HepG2 (cell line): ENCODE measurements around the gene HCRT. TPM values are rescaled to one million over a fixed set of nuclear protein-coding genes. Genes with fewer than 3 reads are reported as not detected.

Experiments used
- BRF2 ChIP-seq: sonication (generic); formaldehyde crosslinking; IDR thresholded peaks from 2 replicates; pipeline ENCODE4 v1.8.1; 2022; ENCODE audit warnings: mild to moderate bottlenecking, missing genetic modification reagents
- ETV6 ChIP-seq: sonication (generic); formaldehyde crosslinking; conservative IDR thresholded peaks from 2 replicates; pipeline ENCODE4 v1.4.0; 2020; ENCODE audit warnings: missing genetic modification reagents
- GZF1 ChIP-seq: sonication (generic); formaldehyde crosslinking; IDR thresholded peaks from 2 replicates; pipeline ENCODE4 v1.5.1; 2020; ENCODE audit warnings: mild to moderate bottlenecking, missing genetic modification reagents
- HINFP ChIP-seq: sonication (generic); formaldehyde crosslinking; IDR thresholded peaks from 2 replicates; pipeline ENCODE4 v1.4.0; 2020; ENCODE audit warnings: low read depth, mild to moderate bottlenecking, missing genetic modification reagents
- NR2C2 ChIP-seq: sonication (generic); formaldehyde crosslinking; IDR thresholded peaks from 2 replicates; pipeline ENCODE4 v1.4.0; 2020; ENCODE audit warnings: missing genetic modification reagents, mild to moderate bottlenecking, moderate library complexity, borderline replicate concordance
- RAD21 ChIP-seq: fragments of 450-650 bp; formaldehyde crosslinking; IDR thresholded peaks from 2 replicates; pipeline ENCODE4 v1.5.0; 2020; ENCODE audit warnings: mild to moderate bottlenecking
- RFXAP ChIP-seq: sonication (generic); formaldehyde crosslinking; IDR thresholded peaks from 2 replicates; pipeline ENCODE4 v1.4.0; 2020; ENCODE audit warnings: missing genetic modification reagents, borderline replicate concordance
- SOX13 ChIP-seq, 3 experiments: fragments of 450-650 bp in 1 of 3; sonication (generic) in 1 of 3; formaldehyde crosslinking in 1 of 3; IDR thresholded peaks in 2 of 3; conservative IDR thresholded peaks in 1 of 3; 2 replicates each; pipeline versions ENCODE4 v1.5.0 to v1.6.1; 2016 to 2020; ENCODE audit warnings: antibody characterized with exemption in 1 of 3, mild to moderate bottlenecking in 1 of 3, missing compliant biosample characterization in 1 of 3, missing genetic modification reagents in 1 of 3, moderate library complexity in 1 of 3
- STAG1 ChIP-seq: sonication (generic); formaldehyde crosslinking; IDR thresholded peaks from 2 replicates; pipeline ENCODE4 v1.4.0; 2020; ENCODE audit warnings: missing genetic modification reagents
- ZNF12 ChIP-seq: sonication (generic); formaldehyde crosslinking; IDR thresholded peaks from 2 replicates; pipeline ENCODE4 v1.5.0; 2020; ENCODE audit warnings: missing genetic modification reagents
- ZNF24 ChIP-seq: fragments of 450-650 bp; IDR thresholded peaks from 2 replicates; pipeline ENCODE4 v1.6.1; 2017; ENCODE audit warnings: antibody characterized with exemption, mild to moderate bottlenecking
- ZNF362 ChIP-seq: sonication (generic); formaldehyde crosslinking; IDR thresholded peaks from 2 replicates; pipeline ENCODE4 v1.4.0; 2020; ENCODE audit warnings: missing genetic modification reagents, mild to moderate bottlenecking, borderline replicate concordance
- ZNF646 ChIP-seq: sonication (generic); formaldehyde crosslinking; IDR thresholded peaks from 2 replicates; pipeline ENCODE4 v1.9.0; 2021; ENCODE audit warnings: mild to moderate bottlenecking, missing genetic modification reagents
- polyA plus RNA-seq, 8 experiments: library from polyadenylated mRNA; depleted of rRNA in 3 of 8; stranded (reverse) in 7 of 8; unstranded in 1 of 8; fragments of >200 nt; fragmentation: Illumina TruSeq in 4 of 8; extraction: Trizol in 4 of 8; gene quantifications; 2 replicates each; pipeline versions ENCODE4 v1.2.1 to v1.2.3, GENCODE V29; 2011 to 2016; ENCODE audit warnings: low read depth in 4 of 8, missing spikeins in 1 of 8, mixed read lengths in 1 of 8; ENCODE audit not compliant: insufficient read depth in 1 of 8
- total RNA-seq, 5 experiments: library from RNA; depleted of rRNA; stranded (reverse); fragments of >200 nt; fragmentation: Illumina TruSeq; extraction: Trizol; gene quantifications; 2 replicates each; pipeline ENCODE4 v1.2.3, GENCODE V29; 2016; ENCODE audit warnings: low read depth in 1 of 5

HCRT gene
- total and polyA plus RNA-seq, 2 of the 13 experiments (the other 11 are each of a cell fraction or from before 2014, with no cell fraction given) = not detected

GRCh38 chr17:42179911-42180410 is 5.3 kb downstream of the HCRT start (continued):
- TF ChIP-seq HINFP (CRISPR knock-in tag) (peak; percentile 67; the same call in 1 of the 2 replicates), ZNF362 (CRISPR knock-in tag) (peak; percentile 46; the same call in 1 of the 2 replicates), GZF1 (CRISPR knock-in tag) (no peak), NR2C2 (CRISPR knock-in tag) (no peak), BRF2 (CRISPR knock-in tag) (no peak), ZNF12 (CRISPR knock-in tag) (peak; percentile 87), ETV6 (CRISPR knock-in tag) (peak; percentile 96), SOX13 (IDR thresholded peaks at IDR 0.05) (no peak), SOX13 (CRISPR knock-in tag; conservative IDR thresholded peaks at IDR 0.05 in 1 of 2, IDR thresholded peaks at IDR 0.05 in 1 of 2) (peak in 1 of 2 experiments; percentile 49; a peak in 2 of 4 replicates), RAD21 (no peak), ZNF646 (no peak), RFXAP (CRISPR knock-in tag) (peak; percentile 88; the same call in 1 of the 2 replicates), STAG1 (CRISPR knock-in tag) (0 out of 2 replicates have a peak, but pooled peaks have one; percentile 10), ZNF24 (no peak)
